SK-N-SH (cell line): ENCODE measurements around the gene NEUROG1. TPM values are rescaled to one million over a fixed set of nuclear protein-coding genes. Genes with fewer than 3 reads are reported as not detected.

Experiments used
- CTCF ChIA-PET: fragments of 300-600, 350-600 bp; formaldehyde crosslinking; extraction: SDS; loops from one replicate; lab custom pipeline; 2021; lab: Yijun Ruan, JAX
- POLR2A ChIA-PET: fragments of 350-600 bp; sonication (Branson Sonifier 250); formaldehyde crosslinking; extraction: SDS; loops from one replicate; lab custom pipeline; 2020; ENCODE audit warnings: antibody characterized with exemption, inconsistent platforms; lab: Yijun Ruan, JAX
- DNase-seq: peaks from one replicate; pipeline ENCODE4 v3.0.0; 2012
- H2AFZ ChIP-seq: fragments of 200-600 bp; sonication (generic); 2 replicates; pipeline ENCODE4 v1.8.1; 2016; ENCODE audit warnings: antibody characterized with exemption, mild to moderate bottlenecking, low read depth
- H3F3A ChIP-seq: fragments of 200-600 bp; sonication (generic); replicated peaks from 2 replicates; pipeline ENCODE3; 2016; ENCODE audit warnings: antibody characterized with exemption, mild to moderate bottlenecking; ENCODE audit not compliant: insufficient read depth
- H3K27ac ChIP-seq, 2 experiments: fragments of 200-500 bp in 1 of 2; fragments of 200-600 bp in 1 of 2; sonication (Bioruptor generic) in 1 of 2; sonication (generic), shearing (Covaris generic) in 1 of 2; 2 replicates each; pipeline versions ENCODE4 v1.5.1 to v1.6.1; 2014 to 2016; ENCODE audit warnings: low read depth in 2 of 2, inconsistent platforms in 1 of 2, low read length in 1 of 2, mild to moderate bottlenecking in 1 of 2, mixed read lengths in 1 of 2
- H3K27me3 ChIP-seq: fragments of 200-600 bp; sonication (generic), shearing (Covaris generic); 2 replicates; pipeline ENCODE4 v1.6.1; 2016; ENCODE audit warnings: mixed run types; ENCODE audit not compliant: insufficient read depth
- H3K36me3 ChIP-seq, 2 experiments: fragments of 200-500 bp in 1 of 2; fragments of 200-600 bp in 1 of 2; sonication (Bioruptor generic) in 1 of 2; sonication (generic) in 1 of 2; replicated peaks in 1 of 2; 2 replicates each; pipeline versions ENCODE3 to v1.5.1; 2014 to 2016; ENCODE audit warnings: low read length in 1 of 2, mild to moderate bottlenecking in 1 of 2; ENCODE audit not compliant: insufficient read depth in 2 of 2, control insufficient read depth in 1 of 2
- H3K4me1 ChIP-seq, 2 experiments: fragments of 200-500 bp in 1 of 2; fragments of 200-600 bp in 1 of 2; sonication (Bioruptor generic) in 1 of 2; sonication (generic), shearing (Covaris generic) in 1 of 2; 2 replicates each; pipeline versions ENCODE4 v1.5.1 to v1.6.1; 2014 to 2016; ENCODE audit warnings: low read depth in 1 of 2, low read length in 1 of 2, mixed run types in 1 of 2; ENCODE audit not compliant: insufficient read depth in 2 of 2, control insufficient read depth in 1 of 2
- H3K4me2 ChIP-seq: fragments of 200-600 bp; sonication (generic), shearing (Covaris generic); 2 replicates; pipeline ENCODE4 v1.6.1; 2017; ENCODE audit warnings: mixed run types
- H3K4me3 ChIP-seq, 2 experiments: fragments of 200-500 bp in 1 of 2; fragments of 200-600 bp in 1 of 2; sonication (Bioruptor generic) in 1 of 2; sonication (generic), shearing (Covaris generic) in 1 of 2; 2 replicates each; pipeline versions ENCODE4 v1.5.1 to v1.8.1; 2014 to 2016; ENCODE audit warnings: low read depth in 2 of 2, inconsistent platforms in 1 of 2, low read length in 1 of 2, mild to moderate bottlenecking in 1 of 2, mixed read lengths in 1 of 2, moderate library complexity in 1 of 2
- H3K79me2 ChIP-seq: fragments of 200-600 bp; sonication (generic); 2 replicates; pipeline ENCODE4 v1.8.1; 2017; ENCODE audit warnings: mild to moderate bottlenecking; ENCODE audit not compliant: insufficient read depth
- H3K9ac ChIP-seq: fragments of 200-600 bp; sonication (generic); 2 replicates; pipeline ENCODE4 v1.6.1; 2017; ENCODE audit warnings: mixed run types
- H3K9me2 ChIP-seq: fragments of 200-600 bp; sonication (generic); 2 replicates; pipeline ENCODE4 v1.6.1; 2017; ENCODE audit warnings: mixed run types
- H3K9me3 ChIP-seq: fragments of 200-600 bp; sonication (generic); 2 replicates; pipeline ENCODE4 v1.6.1; 2017; ENCODE audit warnings: mixed run types, mild to moderate bottlenecking, moderate library complexity
- H4K20me1 ChIP-seq: fragments of 200-600 bp; sonication (generic); 2 replicates; pipeline ENCODE4 v1.6.1; 2017; ENCODE audit warnings: mild to moderate bottlenecking, mixed run types; ENCODE audit not compliant: insufficient read depth
- CHD2 ChIP-seq: fragments of 150-350 bp; IDR thresholded peaks from 2 replicates; pipeline ENCODE4 v1.6.1; 2018; ENCODE audit warnings: low read length; ENCODE audit not compliant: partially characterized antibody
- ELF1 ChIP-seq: IDR thresholded peaks from 2 replicates; pipeline ENCODE4 v1.4.0; 2012
- EZH2phosphoT487 ChIP-seq: fragments of 200-600 bp; sonication (generic); IDR thresholded peaks from 2 replicates; pipeline ENCODE4 v1.6.1; 2017; ENCODE audit warnings: low read depth, mixed run types, mild to moderate bottlenecking, antibody characterized with exemption, moderate library complexity, borderline replicate concordance
- FOSL2 ChIP-seq: IDR thresholded peaks from 2 replicates; pipeline ENCODE4 v1.4.0; 2012; ENCODE audit warnings: low read depth, mild to moderate bottlenecking, moderate library complexity, borderline replicate concordance
- FOXJ3 ChIP-seq: sonication (generic); formaldehyde crosslinking; IDR thresholded peaks from 2 replicates; pipeline ENCODE4 v1.5.1; 2020; ENCODE audit warnings: mild to moderate bottlenecking, missing genetic modification reagents
- GABPA ChIP-seq: IDR thresholded peaks from 2 replicates; pipeline ENCODE4 v1.4.0; 2012; ENCODE audit warnings: low read depth, mild to moderate bottlenecking
- GATA2 ChIP-seq: sonication (generic); formaldehyde crosslinking; IDR thresholded peaks from 2 replicates; pipeline ENCODE4 v1.5.0; 2020; ENCODE audit warnings: mild to moderate bottlenecking, missing genetic modification reagents
- MEF2A ChIP-seq: IDR thresholded peaks from 2 replicates; pipeline ENCODE4 v1.4.0; 2012; ENCODE audit warnings: low read depth, borderline replicate concordance
- NFIC ChIP-seq: IDR thresholded peaks from 2 replicates; pipeline ENCODE4 v1.4.0; 2012; ENCODE audit warnings: borderline replicate concordance
- NRF1 ChIP-seq: IDR thresholded peaks from 2 replicates; pipeline ENCODE4 v1.6.1; 2012; ENCODE audit warnings: low read depth, mild to moderate bottlenecking, low read length
- PBX3 ChIP-seq: IDR thresholded peaks from 2 replicates; pipeline ENCODE4; 2012
- RCOR1 ChIP-seq: fragments of 150-350 bp; IDR thresholded peaks from 2 replicates; pipeline ENCODE4 v1.6.1; 2017; ENCODE audit warnings: antibody characterized with exemption, low read length
- RFX5 ChIP-seq: IDR thresholded peaks from 2 replicates; pipeline ENCODE4 v1.6.1; 2012; ENCODE audit warnings: mild to moderate bottlenecking, improper control_type of control experiment, low read length
- RXRA ChIP-seq: IDR thresholded peaks from 2 replicates; pipeline ENCODE4 v1.4.0; 2012; ENCODE audit warnings: low read depth, mild to moderate bottlenecking, borderline replicate concordance
- SIN3A ChIP-seq: IDR thresholded peaks from 2 replicates; pipeline ENCODE4 v1.6.1; 2012; ENCODE audit warnings: low read depth, mild to moderate bottlenecking, low read length, moderate library complexity, borderline replicate concordance
- SMC3 ChIP-seq: IDR thresholded peaks from 2 replicates; pipeline ENCODE4 v1.6.1; 2012; ENCODE audit warnings: low read depth, low read length, improper control_type of control experiment
- USF2 ChIP-seq: fragments of 150-350 bp; IDR thresholded peaks from 2 replicates; pipeline ENCODE4 v1.6.1; 2017; ENCODE audit warnings: antibody characterized with exemption, low read length, low read depth, borderline replicate concordance
- YY1 ChIP-seq: IDR thresholded peaks from 2 replicates; pipeline ENCODE4 v1.4.0; 2012; ENCODE audit warnings: low read depth, mild to moderate bottlenecking
- ZBTB33 ChIP-seq: IDR thresholded peaks from 2 replicates; pipeline ENCODE4 v1.4.0; 2012; ENCODE audit warnings: low read depth, borderline replicate concordance
- WGBS: methylation state at CpG from one replicate; pipeline ENCODE4 v1.1.6; 2017; ENCODE audit warnings: low lambda C conversion rate; 5-methylcytosine and 5-hydroxymethylcytosine counted together
- polyA plus RNA-seq, 3 experiments: library from polyadenylated mRNA; depleted of rRNA; stranded (reverse); fragments of >200 nt; gene quantifications; 2 replicates each; pipeline ENCODE4 v1.2.3, GENCODE V29; 2012
- TF ChIP-seq, protein P1 (sequence below): IDR thresholded peaks from 2 replicates; pipeline ENCODE4 v1.4.0; 2012; ENCODE audit warnings: low read depth
- TF ChIP-seq, protein P2 (sequence below): IDR thresholded peaks from 2 replicates; pipeline ENCODE4 v1.4.0; 2012; ENCODE audit warnings: low read depth, borderline replicate concordance
- TF ChIP-seq, protein P3 (sequence below): fragments of 200-600 bp; sonication (generic); IDR thresholded peaks from 2 replicates; pipeline ENCODE4 v1.6.1; 2017; ENCODE audit warnings: antibody characterized with exemption, mild to moderate bottlenecking, moderate library complexity

The NEUROG1 gene
- polyA plus RNA-seq, 1 of the 3 experiments (the other 2 are of a cell fraction) = not detected

DNA sequence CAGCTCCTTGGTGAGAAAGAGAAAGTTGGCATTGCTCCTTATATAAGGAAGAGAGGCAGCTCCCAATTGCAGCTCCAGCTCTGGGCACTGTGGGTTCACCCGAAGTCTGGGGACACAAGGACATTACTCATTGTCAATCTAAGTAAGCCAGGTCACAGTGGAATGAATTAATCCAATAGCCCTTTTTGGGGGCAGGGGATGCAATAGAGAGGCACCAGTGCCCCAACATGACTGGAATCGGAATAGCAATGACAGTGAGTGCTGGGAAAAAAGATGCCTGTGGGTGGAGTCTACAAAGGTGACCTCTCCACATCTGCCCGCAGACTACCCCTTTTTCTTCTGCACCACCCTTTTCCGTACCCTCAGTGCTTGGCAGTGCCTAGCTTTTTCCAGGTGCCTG, 11.1 kb upstream of the NEUROG1 start:
- Histone ChIP-seq H2AFZ (no peak overlapping the region), H3K9ac (no peak overlapping the region), H3K4me3 (no peak overlapping the region), H3K9me2 (no peaks in the 10 kb centered on the region), H3K27ac (no peak overlapping the region), H3K4me2 (no peak overlapping the region), H3K4me1 (no peaks in the 10 kb centered on the region; a peak in 1 of 4 replicates), H3K9me3 (no peaks in the 10 kb centered on the region), H4K20me1 (no peaks in the 10 kb centered on the region), H3K27me3 (peaks cover 89% of the 10 kb centered on the region), H3F3A (no peaks in the 10 kb centered on the region), H3K79me2 (no peaks in the 10 kb centered on the region), H3K36me3 (no peaks in the 10 kb centered on the region)
- no peak for DNase-seq
- POLR2A ChIA-PET = no interaction called here
- TF ChIP-seq GABPA (no peak), NFIC (no peak), NRF1 (no peak), USF2 (no peak), SMC3 (no peak), MEF2A (no peak), GATA2 (CRISPR knock-in tag) (no peak), CHD2 (no peak), RXRA (no peak), RFX5 (no peak), EZH2phosphoT487 (no peak), FOXJ3 (no peak)
- TF ChIP-seq, protein P1, sequence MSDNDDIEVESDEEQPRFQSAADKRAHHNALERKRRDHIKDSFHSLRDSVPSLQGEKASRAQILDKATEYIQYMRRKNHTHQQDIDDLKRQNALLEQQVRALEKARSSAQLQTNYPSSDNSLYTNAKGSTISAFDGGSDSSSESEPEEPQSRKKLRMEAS = no peak
- TF ChIP-seq, protein P2, sequence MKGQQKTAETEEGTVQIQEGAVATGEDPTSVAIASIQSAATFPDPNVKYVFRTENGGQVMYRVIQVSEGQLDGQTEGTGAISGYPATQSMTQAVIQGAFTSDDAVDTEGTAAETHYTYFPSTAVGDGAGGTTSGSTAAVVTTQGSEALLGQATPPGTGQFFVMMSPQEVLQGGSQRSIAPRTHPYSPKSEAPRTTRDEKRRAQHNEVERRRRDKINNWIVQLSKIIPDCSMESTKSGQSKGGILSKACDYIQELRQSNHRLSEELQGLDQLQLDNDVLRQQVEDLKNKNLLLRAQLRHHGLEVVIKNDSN = no peak
- TF ChIP-seq, protein P3, sequence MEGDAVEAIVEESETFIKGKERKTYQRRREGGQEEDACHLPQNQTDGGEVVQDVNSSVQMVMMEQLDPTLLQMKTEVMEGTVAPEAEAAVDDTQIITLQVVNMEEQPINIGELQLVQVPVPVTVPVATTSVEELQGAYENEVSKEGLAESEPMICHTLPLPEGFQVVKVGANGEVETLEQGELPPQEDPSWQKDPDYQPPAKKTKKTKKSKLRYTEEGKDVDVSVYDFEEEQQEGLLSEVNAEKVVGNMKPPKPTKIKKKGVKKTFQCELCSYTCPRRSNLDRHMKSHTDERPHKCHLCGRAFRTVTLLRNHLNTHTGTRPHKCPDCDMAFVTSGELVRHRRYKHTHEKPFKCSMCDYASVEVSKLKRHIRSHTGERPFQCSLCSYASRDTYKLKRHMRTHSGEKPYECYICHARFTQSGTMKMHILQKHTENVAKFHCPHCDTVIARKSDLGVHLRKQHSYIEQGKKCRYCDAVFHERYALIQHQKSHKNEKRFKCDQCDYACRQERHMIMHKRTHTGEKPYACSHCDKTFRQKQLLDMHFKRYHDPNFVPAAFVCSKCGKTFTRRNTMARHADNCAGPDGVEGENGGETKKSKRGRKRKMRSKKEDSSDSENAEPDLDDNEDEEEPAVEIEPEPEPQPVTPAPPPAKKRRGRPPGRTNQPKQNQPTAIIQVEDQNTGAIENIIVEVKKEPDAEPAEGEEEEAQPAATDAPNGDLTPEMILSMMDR = no peak
- WGBS = 37% methylated on average over 4 of the region's 4 CpGs
- CTCF ChIA-PET = interaction anchor here (0.9 to 13.1 kb wide), 3 partner anchors 19 to 283 kb away, joined by 4 to 791 read pairs (median 205); no protein-coding TSS in a partner anchor

DNA sequence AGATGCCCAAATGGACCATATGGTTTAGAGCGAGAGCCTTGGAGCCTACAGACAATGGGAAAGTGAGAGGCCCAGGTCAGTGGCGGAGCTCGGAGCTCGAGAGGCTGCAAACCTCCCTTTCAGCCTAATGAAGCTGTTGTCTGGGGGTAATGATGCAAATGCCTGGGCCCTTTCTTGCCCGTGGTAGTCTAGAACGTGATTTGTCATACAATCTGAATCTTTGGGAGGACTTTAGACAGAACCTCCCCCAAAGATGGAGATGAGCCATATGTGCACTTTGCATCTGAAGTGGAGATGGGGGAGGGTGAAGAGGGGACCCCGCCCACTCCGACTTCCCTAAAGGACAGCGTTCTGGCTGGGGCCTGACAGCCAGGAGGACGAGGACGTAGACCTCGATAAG, 10.3 kb upstream of the NEUROG1 start:
- no peak overlapping the region for H3K4me2 ChIP-seq
- no peaks in the 10 kb centered on the region for H3K9me3 ChIP-seq
- no peaks in the 10 kb centered on the region for H3K36me3 ChIP-seq
- no peak for DNase-seq
- no peak overlapping the region for H3K9ac ChIP-seq
- H3K4me1 ChIP-seq = no peaks in the 10 kb centered on the region; a peak in 1 of 4 replicates
- no peaks in the 10 kb centered on the region for H3F3A ChIP-seq
- H3K27me3 ChIP-seq = peaks cover 97% of the 10 kb centered on the region
- H3K9me2 ChIP-seq = no peaks in the 10 kb centered on the region
- no peak overlapping the region for H2AFZ ChIP-seq
- WGBS = 58% methylated on average over 10 of the region's 12 CpGs
- no peaks in the 10 kb centered on the region for H4K20me1 ChIP-seq
- H3K27ac ChIP-seq = no peak overlapping the region
- H3K4me3 ChIP-seq = no peak overlapping the region
- no peaks in the 10 kb centered on the region for H3K79me2 ChIP-seq
- ChIA-PET CTCF (interaction anchor here (0.9 to 13.1 kb wide), 3 partner anchors 19 to 283 kb away, joined by 4 to 791 read pairs (median 205); no protein-coding TSS in a partner anchor), POLR2A (no interaction called here)
- TF ChIP-seq USF2 (no peak), MEF2A (no peak), GATA2 (CRISPR knock-in tag) (no peak), FOSL2 (no peak), ZBTB33 (no peak), ELF1 (no peak), SMC3 (no peak), PBX3 (no peak), YY1 (no peak), EZH2phosphoT487 (no peak), SIN3A (no peak), RCOR1 (no peak)
